ENCODE data around the gene FAM131B.

Gene FAM131B

DNA sequence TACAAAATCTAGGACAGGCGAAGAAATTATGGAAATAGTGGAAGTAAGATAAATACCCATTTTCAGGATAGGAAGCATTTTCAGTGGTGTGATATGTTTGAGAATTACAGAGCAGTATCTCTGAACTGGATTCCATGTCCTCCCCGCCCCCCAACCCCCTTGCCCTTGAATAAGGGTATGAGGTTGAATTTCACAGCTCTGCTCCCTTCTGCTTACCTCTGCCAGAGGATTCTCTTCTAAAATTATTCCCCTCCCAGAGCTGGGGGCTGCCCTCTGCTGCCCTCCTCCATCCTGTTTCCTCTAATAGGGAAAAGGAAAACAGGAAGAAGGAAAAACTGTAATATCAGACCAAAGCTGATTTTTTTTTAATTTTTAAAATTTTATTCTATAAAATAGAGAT is 53.9 kb downstream of the FAM131B start:
- Histone ChIP-seq H3K4me3 (ENCODE audit: low read length) (no peak overlapping the region), H3K4me1 (ENCODE audit: control insufficient read depth, insufficient read depth, low read length) (no peaks in the 10 kb centered on the region), H3K9me3 (ENCODE audit: control insufficient read depth, low read length) (no peaks in the 10 kb centered on the region), H3K36me3 (ENCODE audit: control insufficient read depth, insufficient read depth, low read length, severe bottlenecking) (peaks cover 37% of the 10 kb centered on the region), H3K9ac (ENCODE audit: low read length) (no peak overlapping the region), H3K27me3 (replicated peaks; ENCODE audit: control insufficient read depth, insufficient read depth, low read length) (no peaks in the 10 kb centered on the region)
- DNase-seq (ENCODE audit: low read depth): no peak

DNA sequence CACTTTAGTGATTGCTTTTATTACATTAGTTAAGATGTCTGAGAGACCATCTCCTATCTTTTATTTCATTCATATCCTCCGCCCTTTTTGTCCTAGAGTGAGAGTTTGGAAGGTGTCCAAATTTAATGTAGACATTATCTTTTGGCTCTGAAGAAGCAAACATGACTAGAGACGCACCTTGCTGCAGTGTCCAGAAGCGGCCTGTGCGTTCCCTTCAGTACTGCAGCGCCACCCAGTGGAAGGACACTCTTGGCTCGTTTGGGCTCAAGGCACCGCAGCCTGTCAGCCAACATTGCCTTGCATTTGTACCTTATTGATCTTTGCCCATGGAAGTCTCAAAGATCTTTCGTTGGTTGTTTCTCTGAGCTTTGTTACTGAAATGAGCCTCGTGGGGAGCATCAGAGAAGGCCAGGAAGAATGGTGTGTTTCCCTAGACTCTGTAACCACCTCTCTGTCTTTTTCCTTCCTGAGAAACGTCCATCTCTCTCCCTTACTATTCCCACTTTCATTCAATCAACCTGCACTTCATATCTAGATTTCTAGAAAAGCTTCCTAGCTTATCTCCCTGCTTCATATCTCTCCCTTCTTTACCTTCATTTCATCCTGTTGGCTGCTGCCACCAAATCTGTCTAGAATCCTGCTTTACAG is 57.0 kb downstream of the FAM131B start:
- peak; percentile 45 for DNase-seq (ENCODE audit: low read depth)
- Histone ChIP-seq H3K9ac (ENCODE audit: low read length) (no peak overlapping the region), H3K9me3 (ENCODE audit: control insufficient read depth, low read length) (no peaks in the 10 kb centered on the region), H3K4me1 (ENCODE audit: control insufficient read depth, insufficient read depth, low read length) (no peaks in the 10 kb centered on the region), H3K4me3 (ENCODE audit: low read length) (no peak overlapping the region), H3K27me3 (replicated peaks; ENCODE audit: control insufficient read depth, insufficient read depth, low read length) (no peaks in the 10 kb centered on the region), H3K36me3 (ENCODE audit: control insufficient read depth, insufficient read depth, low read length, severe bottlenecking) (peaks cover 67% of the 10 kb centered on the region)

DNA sequence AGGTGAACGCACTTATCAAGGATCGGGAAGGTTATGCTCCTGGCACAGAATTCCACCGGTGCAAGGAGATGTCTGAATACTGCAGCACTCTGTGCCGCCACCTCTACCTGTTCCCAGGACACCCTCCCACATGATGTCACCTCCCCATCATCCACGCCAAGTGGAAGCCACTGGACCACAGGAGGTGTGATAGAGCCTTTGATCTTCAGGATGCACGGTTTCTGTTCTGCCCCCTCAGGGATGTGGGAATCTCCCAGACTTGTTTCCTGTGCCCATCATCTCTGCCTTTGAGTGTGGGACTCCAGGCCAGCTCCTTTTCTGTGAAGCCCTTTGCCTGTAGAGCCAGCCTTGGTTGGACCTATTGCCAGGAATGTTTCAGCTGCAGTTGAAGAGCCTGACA is 57.6 kb downstream of the FAM131B start:
- DNase-seq (ENCODE audit: low read depth): no peak
- Histone ChIP-seq H3K4me3 (ENCODE audit: low read length) (no peak overlapping the region), H3K36me3 (ENCODE audit: control insufficient read depth, insufficient read depth, low read length, severe bottlenecking) (peaks cover 73% of the 10 kb centered on the region), H3K9me3 (ENCODE audit: control insufficient read depth, low read length) (no peaks in the 10 kb centered on the region), H3K4me1 (ENCODE audit: control insufficient read depth, insufficient read depth, low read length) (no peaks in the 10 kb centered on the region), H3K9ac (ENCODE audit: low read length) (no peak overlapping the region), H3K27me3 (replicated peaks; ENCODE audit: control insufficient read depth, insufficient read depth, low read length) (no peaks in the 10 kb centered on the region)

DNA sequence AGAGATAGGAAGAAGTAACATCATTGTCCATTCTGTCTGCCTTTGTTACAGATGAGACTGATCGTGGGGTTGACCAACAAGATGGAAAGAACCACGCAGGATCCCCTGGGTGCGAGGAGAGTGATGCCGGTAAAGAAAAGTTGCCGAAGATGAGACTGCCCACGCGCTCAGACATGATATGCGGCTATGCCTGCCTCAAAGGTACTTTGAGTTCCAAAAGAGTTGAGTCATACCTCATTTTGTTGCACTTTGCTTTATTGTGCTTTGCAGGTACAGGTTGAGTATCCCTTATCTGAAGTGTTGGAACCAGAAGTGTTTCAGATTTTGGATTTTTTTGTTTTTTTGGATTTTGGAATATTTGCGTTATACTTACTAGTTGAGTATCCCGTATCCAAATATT is 58.8 kb downstream of the FAM131B start:
- Histone ChIP-seq H3K27me3 (replicated peaks; ENCODE audit: control insufficient read depth, insufficient read depth, low read length) (no peaks in the 10 kb centered on the region), H3K9ac (ENCODE audit: low read length) (no peak overlapping the region), H3K4me3 (ENCODE audit: low read length) (no peak overlapping the region), H3K36me3 (ENCODE audit: control insufficient read depth, insufficient read depth, low read length, severe bottlenecking) (peaks cover 77% of the 10 kb centered on the region), H3K9me3 (ENCODE audit: control insufficient read depth, low read length) (no peaks in the 10 kb centered on the region), H3K4me1 (ENCODE audit: control insufficient read depth, insufficient read depth, low read length) (peaks cover 10% of the 10 kb centered on the region)
- no peak for DNase-seq (ENCODE audit: low read depth)

Data from adipocyte (in vitro differentiated cells).